K562 (cell line): Measurements from ENCODE around the gene DAGLB. TPM values are rescaled to one million over a fixed set of nuclear protein-coding genes. Genes with fewer than 3 reads are reported as not detected.

Experiments
- CEBPG ChIP-seq, 3 experiments: fragments of 200-800 bp in 1 of 3; sonication (Bioruptor generic) in 1 of 3; sonication (generic) in 1 of 3; formaldehyde crosslinking in 1 of 3; IDR thresholded peaks in 2 of 3; conservative IDR thresholded peaks in 1 of 3; 2 replicates each; pipeline versions ENCODE4 v1.6.1 to v1.8.0; 2016 to 2022; ENCODE audit warnings: missing compliant biosample characterization in 2 of 3, missing genetic modification characterization in 2 of 3, mild to moderate bottlenecking in 1 of 3, missing genetic modification reagents in 1 of 3
- CHD1 ChIP-seq: fragments of 200-600 bp; sonication (generic); IDR thresholded peaks from one replicate; pipeline ENCODE4 v1.6.1; 2012; ENCODE audit warnings: mild to moderate bottlenecking, moderate library complexity, low read length, inconsistent platforms
- E2F4 ChIP-seq: sonication (generic); formaldehyde crosslinking; IDR thresholded peaks from 2 replicates; pipeline ENCODE4 v1.8.0; 2022; ENCODE audit warnings: mild to moderate bottlenecking, low read depth, missing genetic modification reagents
- ESRRA ChIP-seq: fragments of 450-650 bp; IDR thresholded peaks from 2 replicates; pipeline ENCODE4 v1.6.1; 2014; ENCODE audit warnings: low read depth, mild to moderate bottlenecking, moderate library complexity, borderline replicate concordance
- ETV6 ChIP-seq, 3 experiments: fragments of 150-350 bp in 1 of 3; sonication (generic) in 1 of 3; formaldehyde crosslinking in 1 of 3; IDR thresholded peaks; 2 replicates each; pipeline versions ENCODE4 v1.6.1 to v1.8.0; 2014 to 2022; ENCODE audit warnings: borderline replicate concordance in 2 of 3, low read depth in 2 of 3, antibody characterized with exemption in 1 of 3, low read length in 1 of 3, mild to moderate bottlenecking in 1 of 3, missing genetic modification reagents in 1 of 3
- FOXK1 ChIP-seq: sonication (generic); formaldehyde crosslinking; IDR thresholded peaks from 2 replicates; pipeline ENCODE4 v1.8.0; 2022; ENCODE audit warnings: missing genetic modification reagents, mild to moderate bottlenecking, borderline replicate concordance
- GATAD2A ChIP-seq: fragments of 450-650 bp; IDR thresholded peaks from 2 replicates; pipeline ENCODE4 v1.6.1; 2017
- HEY1 ChIP-seq: fragments of 250-450 bp; sonication (Bioruptor Pico); IDR thresholded peaks from 2 replicates; pipeline ENCODE4 v1.5.0; 2020; ENCODE audit warnings: mild to moderate bottlenecking, moderate library complexity, borderline replicate concordance
- HSF4 ChIP-seq: fragments of 250-450 bp; sonication (Bioruptor Pico); IDR thresholded peaks from 2 replicates; pipeline ENCODE4 v2.1.2; 2022; ENCODE audit warnings: mild to moderate bottlenecking, moderate library complexity, borderline replicate concordance
- KDM5B ChIP-seq: fragments of 200-600 bp; sonication (generic); IDR thresholded peaks from 2 replicates; pipeline ENCODE4 v1.6.1; 2012; ENCODE audit warnings: low read depth, mild to moderate bottlenecking, moderate library complexity, low read length, control low read depth, inconsistent platforms; ENCODE audit not compliant: insufficient replicate concordance
- L3MBTL2 ChIP-seq: fragments of 450-650 bp; IDR thresholded peaks from 2 replicates; pipeline ENCODE4 v1.6.1; 2016; ENCODE audit warnings: mild to moderate bottlenecking, moderate library complexity
- NUFIP1 ChIP-seq: fragments of 450-650 bp; IDR thresholded peaks from 2 replicates; pipeline ENCODE4 v1.6.1; 2018; ENCODE audit not compliant: partially characterized antibody
- PHB2 ChIP-seq: fragments of 450-650 bp; IDR thresholded peaks from 2 replicates; pipeline ENCODE4 v1.6.1; 2017; ENCODE audit warnings: low read depth
- POLR2H ChIP-seq: IDR thresholded peaks from 2 replicates; pipeline ENCODE4 v1.6.1; 2016; ENCODE audit warnings: missing genetic modification characterization, low read depth, mild to moderate bottlenecking, control low read depth, missing compliant biosample characterization, moderate library complexity
- PREB ChIP-seq: sonication (generic); formaldehyde crosslinking; IDR thresholded peaks from 2 replicates; pipeline ENCODE4 v1.8.1; 2023; ENCODE audit warnings: mild to moderate bottlenecking, missing genetic modification reagents
- SRF ChIP-seq, 2 experiments: fragments of 250-450, 450-650 bp in 1 of 2; sonication (Bioruptor Pico) in 1 of 2; sonication (generic) in 1 of 2; formaldehyde crosslinking; IDR thresholded peaks; 2 replicates each; pipeline versions ENCODE4 v1.5.0 to v1.5.1; 2020 to 2022; ENCODE audit warnings: mild to moderate bottlenecking in 1 of 2, missing genetic modification reagents in 1 of 2
- SUPT5H ChIP-seq: fragments of 450-650 bp; IDR thresholded peaks from 2 replicates; pipeline ENCODE4 v1.6.1; 2016
- ZFP91 ChIP-seq: sonication (generic); formaldehyde crosslinking; IDR thresholded peaks from 2 replicates; pipeline ENCODE4 v1.8.0; 2022; ENCODE audit warnings: mild to moderate bottlenecking, missing genetic modification reagents
- ZNF277 ChIP-seq: fragments of 250-450 bp; sonication (Bioruptor Pico); IDR thresholded peaks from 2 replicates; pipeline ENCODE4 v1.8.0; 2022; ENCODE audit warnings: inconsistent platforms, mild to moderate bottlenecking, moderate library complexity, borderline replicate concordance
- ZNF384 ChIP-seq: IDR thresholded peaks from 2 replicates; pipeline ENCODE4 v1.6.1; 2012; ENCODE audit warnings: low read depth, low read length, improper control_type of control experiment
- ZNF77 ChIP-seq: fragments of 250-450 bp; sonication (Bioruptor Pico); IDR thresholded peaks from 2 replicates; pipeline ENCODE4 v1.5.0; 2020
- polyA plus RNA-seq, 8 experiments: library from polyadenylated mRNA; depleted of rRNA in 4 of 8; stranded (reverse) in 5 of 8; unstranded in 3 of 8; fragments of >200 nt; fragmentation: Nextera tagmentation in 2 of 8; fragmentation: Illumina TruSeq in 1 of 8; extraction: Ambion mirVana in 2 of 8; extraction: Trizol in 1 of 8; gene quantifications; 2 replicates each; pipeline versions ENCODE4 v1.2.1 to v1.2.3, GENCODE V29; 2011 to 2014; ENCODE audit warnings: inconsistent platforms in 1 of 8, missing spikeins in 1 of 8
- total RNA-seq, 7 experiments: library from RNA; depleted of rRNA in 6 of 7; stranded (reverse); fragments of >200 nt in 6 of 7; fragmentation: Illumina TruSeq in 2 of 7; extraction: Trizol in 2 of 7; gene quantifications; 2 replicates each; pipeline versions ENCODE4 v1.2.1 to v1.2.3, GENCODE V29; 2011 to 2021; ENCODE audit warnings: low replicate concordance in 1 of 7

The DAGLB gene
- total and polyA plus RNA-seq, 9 of the 15 experiments (the other 6 are each of a cell fraction or from before 2014, with no cell fraction given): 0.92 to 16.4 (median 9.3) TPM

- no peak for TF ChIP-seq E2F4 (CRISPR knock-in tag)
- TF ChIP-seq SUPT5H: no peak
- TF ChIP-seq ZNF77 (CRISPR knock-in tag): no peak
- TF ChIP-seq POLR2H (tag): no peak
- TF ChIP-seq KDM5B: no peak
- TF ChIP-seq ETV6 (IDR thresholded peaks at IDR 0.05; ENCODE audit: borderline replicate concordance in 1 of 2, low read depth in 2 of 2, low read length in 1 of 2): no peak
- TF ChIP-seq ETV6 (CRISPR knock-in tag; IDR thresholded peaks at IDR 0.05; ENCODE audit: borderline replicate concordance): no peak
- TF ChIP-seq HEY1 (CRISPR knock-in tag): no peak
- no peak for TF ChIP-seq CHD1
- 0 out of 2 replicates have a peak, but pooled peaks have one; percentile 35 for TF ChIP-seq ZNF384
- TF ChIP-seq HSF4: no peak
- 0 out of 2 replicates have a peak, but pooled peaks have one; percentile 23 for TF ChIP-seq L3MBTL2
- TF ChIP-seq ZNF277 (CRISPR knock-in tag): no peak
- TF ChIP-seq SRF (CRISPR knock-in tag; IDR thresholded peaks at IDR 0.05): peak in 1 of 2 experiments; percentile 81; a peak in 1 of 4 replicates
- no peak for TF ChIP-seq GATAD2A
- no peak for TF ChIP-seq ZFP91
- no peak for TF ChIP-seq CEBPG (CRISPR knock-in tag; IDR thresholded peaks at IDR 0.05)
- no peak for TF ChIP-seq CEBPG (tag; conservative IDR thresholded peaks at IDR 0.05 in 1 of 2, IDR thresholded peaks at IDR 0.05 in 1 of 2)
- TF ChIP-seq NUFIP1: no peak
- TF ChIP-seq FOXK1 (CRISPR knock-in tag): no peak
- no peak for TF ChIP-seq PHB2
- TF ChIP-seq ESRRA: no peak
- no peak for TF ChIP-seq PREB (CRISPR knock-in tag)
These were observed 12.0 kb downstream of the DAGLB start (continued) for GRCh38 chr7:6435486-6436384.
